HG03095 (cell line): ENCODE measurements around the gene IFNGR1.
"Not testable (repeated sequence)": the region's sequence is repeated elsewhere in the genome, so short reads cannot be mapped to it uniquely, and the experiment has no call there.

Experiments used
- ATAC-seq: cut with Tn5 transposase; IDR thresholded peaks from one replicate; pipeline ENCODE4 v1.9.1; 2021; ENCODE audit warnings: moderate library complexity; ENCODE audit not compliant: unreplicated experiment

Gene IFNGR1

DNA sequence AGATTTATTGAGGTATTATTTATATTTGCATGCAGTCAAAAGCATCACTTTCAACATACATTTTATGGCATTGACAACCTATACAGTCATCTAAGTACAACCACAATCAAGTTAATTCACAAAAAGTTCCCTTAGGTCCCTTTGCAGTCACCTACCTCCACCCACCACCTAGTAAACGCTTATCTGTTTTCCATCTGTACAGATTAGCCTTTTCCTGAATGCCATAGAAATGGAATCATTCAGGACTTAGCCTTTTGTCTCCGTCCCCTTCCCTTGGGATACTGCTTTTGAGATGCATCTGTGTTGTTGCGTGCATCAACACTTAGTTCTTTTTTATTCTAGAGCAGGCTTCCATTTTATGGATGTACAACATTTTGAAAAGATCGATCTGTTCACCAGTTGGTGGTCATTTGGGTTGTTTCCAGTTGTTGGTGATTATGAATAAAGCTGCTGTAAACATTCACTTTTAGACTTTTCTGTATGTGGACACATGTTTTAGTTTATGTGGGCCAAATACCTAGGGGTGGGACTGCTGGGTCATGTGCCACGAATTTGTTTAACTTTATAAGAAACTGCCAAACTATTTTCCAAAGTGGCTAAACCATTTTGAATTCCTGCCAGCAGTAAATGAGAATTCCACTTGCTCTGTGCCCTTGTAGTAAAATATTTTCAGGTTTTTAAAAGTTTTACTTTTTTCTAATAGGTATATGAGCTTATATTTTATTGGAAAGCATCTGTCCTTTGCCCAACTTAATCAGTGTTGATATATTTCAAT is 17.6 kb upstream of the IFNGR1 start:
- no peak for ATAC-seq

GRCh38 chr6:137235686-137236085 is 16.5 kb upstream of the IFNGR1 start:
- ATAC-seq = no peak

GRCh38 chr6:137233911-137234863 is 15.0 kb upstream of the IFNGR1 start:
- peak; percentile 63 for ATAC-seq

DNA sequence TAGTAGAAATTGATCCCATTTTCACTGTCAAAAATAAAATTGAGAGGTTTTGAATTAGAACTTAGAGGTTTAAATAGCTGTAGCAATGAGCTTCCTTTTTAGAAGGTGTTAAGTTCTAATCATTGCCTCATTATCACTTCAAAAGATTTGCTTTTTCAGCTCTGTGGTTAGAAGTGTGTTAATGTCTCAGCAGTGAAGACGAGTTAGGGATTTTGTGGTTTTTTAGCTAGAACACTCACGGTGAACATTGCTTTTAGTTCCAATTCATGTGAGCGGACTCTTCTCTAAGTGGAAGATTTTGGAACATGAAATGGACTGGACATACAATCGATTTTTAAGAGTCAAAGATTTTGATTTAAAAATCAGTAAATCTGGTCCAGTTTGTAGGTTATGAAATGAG is 12.7 kb upstream of the IFNGR1 start:
- no peak for ATAC-seq

DNA sequence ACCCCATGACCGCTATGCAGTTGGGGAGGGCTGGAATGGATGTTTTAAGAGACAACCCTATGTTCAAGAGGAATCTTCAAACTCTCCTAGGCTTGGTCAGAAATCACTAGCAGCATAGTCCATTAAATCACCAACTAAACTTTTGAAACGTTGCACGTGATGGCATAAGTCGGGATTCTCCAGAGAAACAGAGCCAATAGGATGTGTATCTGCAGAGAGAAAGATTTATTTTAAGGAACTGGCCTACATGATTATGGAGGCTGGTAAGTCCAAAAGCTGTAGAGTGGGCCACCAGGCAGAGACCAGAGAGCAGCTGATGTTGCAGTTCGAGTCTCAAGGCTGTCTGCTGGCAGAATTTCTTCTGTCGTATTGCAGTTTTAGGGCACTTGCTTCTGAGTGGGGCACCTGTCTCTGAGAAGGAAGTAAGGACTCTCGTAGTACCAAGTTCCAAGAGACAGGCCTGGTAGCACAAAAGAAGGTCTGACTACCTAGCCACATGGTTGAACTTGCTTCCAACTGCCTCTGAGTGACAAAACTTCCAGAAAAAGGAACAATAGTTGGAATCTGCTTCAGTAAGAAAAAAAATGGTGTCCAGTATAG is 11.9 kb upstream of the IFNGR1 start:
- ATAC-seq = no peak

- ATAC-seq = no peak
Measured at GRCh38 chr6:137230547-137230946, 11.4 kb upstream of the IFNGR1 start.

DNA sequence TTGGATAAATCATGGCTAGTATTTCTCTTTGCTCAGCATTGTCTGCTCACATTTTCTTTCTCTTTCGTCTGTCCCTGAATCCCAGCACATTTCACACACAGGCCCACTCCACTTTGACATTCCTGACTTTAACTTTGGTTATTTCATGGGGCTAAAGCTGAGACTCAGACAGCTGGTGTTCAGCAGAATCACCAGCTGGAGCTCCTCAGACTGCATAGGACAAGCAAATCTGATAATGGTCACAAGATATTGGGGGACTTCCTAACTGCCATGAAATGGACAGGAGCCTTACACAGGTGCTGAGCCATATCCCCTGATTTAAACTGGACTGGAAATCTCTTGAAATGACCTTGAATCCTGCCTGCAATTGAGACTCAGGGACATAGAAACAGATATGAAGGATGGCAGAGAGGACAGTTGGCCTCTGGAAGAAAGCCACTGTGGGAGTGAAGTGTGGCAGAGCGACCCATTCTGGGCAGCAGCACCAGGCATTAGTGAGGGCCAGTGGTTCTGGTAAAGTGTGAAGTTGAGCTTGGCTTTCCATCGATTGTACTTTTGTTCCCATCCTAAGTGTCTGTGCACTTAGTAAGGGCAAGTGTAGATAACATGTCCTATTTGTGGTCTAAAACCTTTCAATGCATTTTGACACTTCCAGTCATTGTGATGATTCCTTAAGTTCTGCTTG is 10.0 kb upstream of the IFNGR1 start:
- no peak for ATAC-seq

- peak; percentile 51 for ATAC-seq
Measured at GRCh38 chr6:137227871-137228302, 8.7 kb upstream of the IFNGR1 start.

GRCh38 chr6:137226697-137227096 is 7.5 kb upstream of the IFNGR1 start:
- ATAC-seq = no peak

DNA sequence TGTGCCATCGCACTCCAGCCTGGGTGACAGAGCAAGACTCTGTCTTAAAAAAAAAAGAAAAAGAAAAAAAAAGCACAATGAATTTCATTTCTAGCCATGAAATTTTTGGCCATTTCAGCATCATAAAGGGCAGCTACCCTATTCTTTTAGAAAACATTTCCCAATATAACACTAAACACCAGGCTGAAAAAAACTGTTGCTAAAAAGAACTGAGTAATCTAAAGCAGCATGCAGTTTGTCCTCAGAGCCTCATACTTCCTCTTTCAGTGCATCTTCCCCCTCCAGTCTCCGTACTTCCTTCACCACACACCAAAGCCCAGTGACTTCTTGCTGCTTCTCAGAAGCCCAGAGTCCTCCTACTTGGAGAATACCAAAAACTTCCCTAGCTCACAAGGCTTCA is 5.6 kb upstream of the IFNGR1 start:
- peak; percentile 43 for ATAC-seq

GRCh38 chr6:137223370-137224131 is 4.4 kb upstream of the IFNGR1 start:
- no peak for ATAC-seq

DNA sequence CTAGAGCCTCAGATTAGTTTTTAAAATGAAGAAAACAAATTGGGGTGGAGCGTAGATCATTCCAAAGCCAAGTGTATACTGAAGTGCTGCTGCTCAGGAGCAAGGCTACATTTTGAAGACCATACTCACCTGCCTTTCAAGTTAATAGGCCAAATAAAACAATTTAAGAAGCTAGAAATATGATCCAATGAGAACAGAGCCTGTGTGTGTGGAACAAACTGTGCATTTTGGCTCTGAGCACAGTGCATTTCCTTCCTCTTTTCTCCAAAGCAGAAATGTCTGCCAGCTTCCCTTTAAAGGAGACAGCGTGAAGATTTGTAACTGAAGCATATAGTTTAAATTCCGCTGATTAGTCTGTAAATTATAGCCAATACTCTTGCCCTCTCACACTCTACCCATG is 3.2 kb upstream of the IFNGR1 start:
- ATAC-seq = no peak

GRCh38 chr6:137219664-137220252 is 573 bp upstream of the IFNGR1 start:
- peak; percentile 14 for ATAC-seq

DNA sequence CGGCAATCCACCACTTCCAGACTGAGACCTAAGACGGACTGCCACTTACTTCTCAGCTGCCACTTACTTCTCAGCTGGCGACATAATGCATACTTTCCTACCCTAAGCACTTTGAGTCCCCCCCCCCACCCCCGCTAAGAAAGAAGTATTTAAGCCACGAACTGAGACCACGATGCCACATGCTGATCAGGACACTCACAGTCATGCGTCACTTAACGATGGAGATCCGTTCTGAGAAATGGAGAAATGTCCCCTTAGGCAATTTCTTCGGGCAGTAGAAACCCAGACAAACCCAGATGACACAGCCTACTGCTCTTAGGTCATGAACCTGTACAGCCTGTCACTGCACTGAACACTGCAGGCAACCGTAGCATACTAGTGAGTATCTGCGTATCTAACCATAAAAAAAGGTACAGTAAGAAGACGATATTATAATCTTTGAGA is 690 bp downstream of the IFNGR1 start:
- peak; percentile 36 for ATAC-seq

GRCh38 chr6:137217801-137218472 is 1.2 kb downstream of the IFNGR1 start:
- no peak for ATAC-seq

DNA sequence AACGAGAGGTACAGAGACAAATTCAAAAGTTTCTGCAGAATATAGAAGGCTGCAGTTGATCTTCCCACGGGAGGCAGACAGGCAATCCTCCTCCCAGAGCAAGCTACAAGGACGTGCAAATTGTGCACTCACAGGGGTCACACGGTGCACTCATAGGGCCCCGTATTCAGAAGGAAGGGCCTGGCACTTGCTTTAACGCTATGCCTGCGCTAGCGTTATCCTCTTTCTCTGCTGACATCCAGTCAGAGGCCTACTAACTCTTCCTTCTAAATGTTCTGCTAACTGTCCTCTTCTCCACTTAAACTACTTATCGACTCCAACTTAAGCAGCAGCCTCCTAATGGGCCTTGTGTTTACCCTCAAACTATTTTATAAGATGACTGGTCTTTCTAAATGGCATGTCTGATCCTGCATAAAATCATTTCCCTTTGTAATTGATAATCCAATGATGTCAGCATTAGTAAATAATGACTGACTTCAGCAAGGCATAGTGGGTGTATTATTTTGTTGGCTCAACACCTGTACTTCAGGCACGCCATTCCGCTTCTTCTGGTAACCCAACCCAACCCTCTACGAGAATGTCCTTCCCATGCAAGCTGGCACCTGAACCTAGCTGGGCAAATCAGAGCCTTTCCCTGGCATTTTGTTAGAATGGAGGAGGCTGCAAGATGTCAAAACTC is 2.2 kb downstream of the IFNGR1 start:
- ATAC-seq = no peak

GRCh38 chr6:137216106-137216505 is 3.1 kb downstream of the IFNGR1 start:
- no peak for ATAC-seq

GRCh38 chr6:137215630-137216029 is 3.6 kb downstream of the IFNGR1 start:
- not testable (repeated sequence) for ATAC-seq

GRCh38 chr6:137214931-137215330 is 4.3 kb downstream of the IFNGR1 start:
- ATAC-seq = no peak
